Liver (tissue), 9 donors: ENCODE results near the gene IGF2R. TPM values are rescaled to one million over a fixed set of nuclear protein-coding genes. Genes with fewer than 3 reads are reported as not detected.

Experiments
- DNase-seq: peaks from one replicate; pipeline ENCODE4 v3.0.0-alpha.2; 2017; ENCODE audit warnings: low spot score
- H3K27ac ChIP-seq, 2 donors: one replicate each; pipeline ENCODE4 v1.7.0; 2013; ENCODE audit warnings: inconsistent platforms in 2 of 2, low read length in 2 of 2, control low read depth in 1 of 2, low read depth in 1 of 2, mild to moderate bottlenecking in 1 of 2
- H3K27me3 ChIP-seq, 4 donors: one replicate each; pipeline versions ENCODE4 v1.6.1 to v1.7.0; 2013; ENCODE audit warnings: low read length in 3 of 4, inconsistent platforms in 1 of 4, mild to moderate bottlenecking in 1 of 4, moderate library complexity in 1 of 4; ENCODE audit not compliant: control insufficient read depth in 4 of 4, insufficient read depth in 4 of 4
- H3K36me3 ChIP-seq, 4 donors: one replicate each; pipeline versions ENCODE4 v1.6.1 to v1.7.0; 2013; ENCODE audit warnings: low read length in 3 of 4, mild to moderate bottlenecking in 3 of 4, low read depth in 1 of 4, moderate library complexity in 1 of 4; ENCODE audit not compliant: control insufficient read depth in 4 of 4, insufficient read depth in 3 of 4
- H3K4me1 ChIP-seq, 4 donors: one replicate each; pipeline versions ENCODE4 v1.6.1 to v1.7.0; 2013; ENCODE audit warnings: low read length in 3 of 4, mild to moderate bottlenecking in 3 of 4, moderate library complexity in 1 of 4; ENCODE audit not compliant: control insufficient read depth in 4 of 4, insufficient read depth in 4 of 4
- H3K4me3 ChIP-seq, 3 donors: one replicate each; pipeline versions ENCODE4 v1.6.1 to v1.7.0; 2013; ENCODE audit warnings: low read length in 3 of 3, control low read depth in 1 of 3, low read depth in 1 of 3, mild to moderate bottlenecking in 1 of 3
- H3K9ac ChIP-seq, 2 donors: one replicate each; pipeline ENCODE4 v1.7.0; 2013; ENCODE audit warnings: low read length in 2 of 2, mild to moderate bottlenecking in 2 of 2, moderate library complexity in 2 of 2, control low read depth in 1 of 2, low read depth in 1 of 2
- H3K9me3 ChIP-seq, 4 donors: one replicate each; pipeline versions ENCODE4 v1.6.1 to v1.7.0; 2013; ENCODE audit warnings: low read length in 3 of 4; ENCODE audit not compliant: control insufficient read depth in 4 of 4
- ATF3 ChIP-seq: IDR thresholded peaks from 2 replicates; pipeline ENCODE4 v1.6.1; 2016; ENCODE audit warnings: antibody characterized with exemption
- CTCF ChIP-seq: fragments of 150-350 bp; IDR thresholded peaks from 2 replicates; pipeline ENCODE4 v1.5.1; 2017; ENCODE audit warnings: improper control_type of control experiment, low read depth, low read length; ENCODE audit not compliant: missing input control
- EGR1 ChIP-seq, 2 donors: IDR thresholded peaks; 2 replicates each; pipeline ENCODE4 v1.6.1; 2016 to 2018; ENCODE audit warnings: antibody characterized with exemption in 2 of 2, low read depth in 2 of 2
- FOXA2 ChIP-seq: IDR thresholded peaks from 2 replicates; pipeline ENCODE4 v1.6.1; 2016; ENCODE audit warnings: antibody characterized with exemption
- HNF4A ChIP-seq, 2 donors: conservative IDR thresholded peaks; 2 replicates each; pipeline ENCODE4 v1.6.1; 2016; ENCODE audit warnings: antibody characterized with exemption in 2 of 2, mild to moderate bottlenecking in 2 of 2
- HNF4G ChIP-seq: IDR thresholded peaks from 2 replicates; pipeline ENCODE4 v1.6.1; 2016; ENCODE audit warnings: antibody characterized with exemption
- JUND ChIP-seq, 2 donors: IDR thresholded peaks; 2 replicates each; pipeline ENCODE4 v1.6.1; 2016; ENCODE audit warnings: antibody characterized with exemption in 2 of 2
- MAX ChIP-seq: IDR thresholded peaks from 2 replicates; pipeline ENCODE4 v1.6.1; 2016; ENCODE audit warnings: antibody characterized with exemption
- NR2F2 ChIP-seq: IDR thresholded peaks from 2 replicates; pipeline ENCODE4 v1.6.1; 2016; ENCODE audit warnings: antibody characterized with exemption
- RAD21 ChIP-seq, 2 donors: IDR thresholded peaks; 2 replicates each; pipeline ENCODE4 v1.6.1; 2016; ENCODE audit warnings: antibody characterized with exemption in 2 of 2, mild to moderate bottlenecking in 2 of 2
- REST ChIP-seq: IDR thresholded peaks from 2 replicates; pipeline ENCODE4 v1.6.1; 2016; ENCODE audit warnings: antibody characterized with exemption, mild to moderate bottlenecking
- RXRA ChIP-seq, 2 donors: IDR thresholded peaks; 2 replicates each; pipeline ENCODE4 v1.6.1; 2017 to 2018; ENCODE audit warnings: antibody characterized with exemption in 2 of 2, mild to moderate bottlenecking in 1 of 2
- SP1 ChIP-seq: IDR thresholded peaks from 2 replicates; pipeline ENCODE4 v1.6.1; 2018; ENCODE audit warnings: antibody characterized with exemption, mild to moderate bottlenecking
- TAF1 ChIP-seq: conservative IDR thresholded peaks from 2 replicates; pipeline ENCODE4 v1.6.1; 2016; ENCODE audit warnings: antibody characterized with exemption, mild to moderate bottlenecking
- YY1 ChIP-seq: IDR thresholded peaks from 2 replicates; pipeline ENCODE4 v1.6.1; 2016; ENCODE audit warnings: antibody characterized with exemption, mild to moderate bottlenecking
- WGBS: extraction: QIAGEN DNeasy Blood & Tissue Kit; methylation state at CpG from one replicate; pipeline ENCODE4 v1.1.7; 2013; 5-methylcytosine and 5-hydroxymethylcytosine counted together
- polyA plus RNA-seq, 2 donors: library from polyadenylated mRNA; stranded (reverse) in 1 of 2; unstranded in 1 of 2; fragments of 200-250 nt in 1 of 2; fragments of >200 nt in 1 of 2; fragmentation: Nextera tagmentation in 1 of 2; extraction: Ambion mirVana in 1 of 2; gene quantifications; one replicate each; pipeline versions ENCODE4 v1.2.1 to v1.2.3, GENCODE V29; 2013 to 2015
- total RNA-seq, 2 donors: library from RNA; depleted of rRNA; stranded (reverse); fragments of >200 nt; gene quantifications; one replicate each; pipeline ENCODE4 v1.2.3, GENCODE V29; 2014
- donor health status: healthy.
- donor health status: healthy.
- donor health status: healthy.
- donor health status: healthy.
- donor health status: healthy.

IGF2R gene
- total and polyA plus RNA-seq, 4 donors = 16.6 to 84.9 (median 45.7) TPM

DNA sequence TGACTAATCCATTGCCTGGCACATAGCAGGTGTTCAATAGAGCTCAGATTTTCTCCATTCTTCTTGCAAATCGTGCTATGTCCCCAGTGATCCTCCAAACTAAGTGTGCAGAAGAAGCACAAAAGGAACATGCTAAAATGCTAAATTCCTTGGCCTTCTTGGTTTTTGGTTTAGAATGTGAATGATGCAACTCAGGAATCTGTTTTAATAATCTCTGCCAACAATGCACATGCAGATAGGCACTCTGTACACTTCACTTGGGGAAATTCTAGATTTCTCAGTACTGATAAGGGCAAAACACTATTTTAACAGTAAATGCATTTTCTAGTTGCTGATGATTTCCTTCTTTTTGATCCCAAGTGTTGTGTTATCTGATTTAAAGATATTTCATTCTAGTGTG is 188.0 kb downstream of the IGF2R start (continued):
- TF ChIP-seq ATF3 (no peak), MAX (no peak), RXRA (IDR thresholded peaks at IDR 0.05) (no peak), CTCF (no peak)

GRCh38 chr6:160160450-160160849 is 191.6 kb downstream of the IGF2R start:
- Histone ChIP-seq H3K4me1 (peaks cover 0 to 33% (median 12%) of the 10 kb centered on the region in 4 donors), H3K36me3 (peaks cover 0 to 29% (median 24%) of the 10 kb centered on the region in 4 donors), H3K9me3 (no peaks in the 10 kb centered on the region), H3K4me3 (no peak overlapping the region), H3K27me3 (no peaks in the 10 kb centered on the region), H3K9ac (no peak overlapping the region), H3K27ac (peak overlapping the region; percentile 53 to 68)
- WGBS = 50% methylated on average over 6 of the region's 6 CpGs
- DNase-seq = no peak
- TF ChIP-seq SP1 = peak; percentile 27
- TF ChIP-seq EGR1 (IDR thresholded peaks at IDR 0.05; ENCODE audit: low read depth in 2 of 2) = no peak
- TF ChIP-seq REST = no peak
- peak; percentile 17 for TF ChIP-seq YY1
- no peak for TF ChIP-seq HNF4G
- TF ChIP-seq HNF4A (conservative IDR thresholded peaks at IDR 0.05) = peak; percentile 33 to 46
- no peak for TF ChIP-seq NR2F2
- peak; percentile 27 to 50 for TF ChIP-seq RXRA (IDR thresholded peaks at IDR 0.05)
- peak; percentile 11 for TF ChIP-seq FOXA2
- TF ChIP-seq CTCF = peak; percentile 31
- peak; percentile 41 to 56 for TF ChIP-seq RAD21 (IDR thresholded peaks at IDR 0.05)
- TF ChIP-seq JUND (IDR thresholded peaks at IDR 0.05) = no peak
- no peak for TF ChIP-seq TAF1

Other genes starting within 250 kb of the IGF2R start
- 10 to 100 TPM; 34.9 to 43.8 TPM for gene WTAP, start 241.6 kb upstream of the IGF2R start, total RNA-seq
- 10 to 100 TPM; 21.0 to 38.0 TPM for gene WTAP, start 241.6 kb upstream of the IGF2R start, polyA plus RNA-seq
- gene ACAT2, start 207.0 kb upstream of the IGF2R start, total RNA-seq = 10 to 100 TPM; 89.9 to 98.4 TPM
- gene ACAT2, start 207.0 kb upstream of the IGF2R start, polyA plus RNA-seq = 100 to 1,000 TPM in 1 of 2 donors, 10 to 100 TPM in 1; 68.2 to 116 TPM
- gene TCP1, start 179.5 kb upstream of the IGF2R start, total RNA-seq = 100 to 1,000 TPM; 124 to 155 TPM
- gene TCP1, start 179.5 kb upstream of the IGF2R start, polyA plus RNA-seq = 10 to 100 TPM; 59.5 to 64.1 TPM
- 10 to 100 TPM; 32.5 to 47.9 TPM for gene MRPL18, start 178.6 kb upstream of the IGF2R start, total RNA-seq
- 10 to 100 TPM; 36.0 to 61.9 TPM for gene MRPL18, start 178.6 kb upstream of the IGF2R start, polyA plus RNA-seq
- gene PNLDC1, start 168.8 kb upstream of the IGF2R start, total RNA-seq = under 1 TPM in 1 of 2 donors, not detected in 1; 0.08 TPM
- gene PNLDC1, start 168.8 kb upstream of the IGF2R start, polyA plus RNA-seq = 1 to 10 TPM in 1 of 2 donors, under 1 TPM in 1; 0.58 to 3.1 TPM
- gene MAS1, start 78.1 kb upstream of the IGF2R start, total RNA-seq = under 1 TPM in 1 of 2 donors, not detected in 1; under 0.01 TPM
- gene MAS1, start 78.1 kb upstream of the IGF2R start, polyA plus RNA-seq = not detected
- 100 to 1,000 TPM in 1 of 2 donors, under 1 TPM in 1; 0.79 to 407 TPM for gene SLC22A1, start 152.7 kb downstream of the IGF2R start, total RNA-seq
- 1,000 to 10,000 TPM in 1 of 2 donors, 100 to 1,000 TPM in 1; 471 to 1,107 TPM for gene SLC22A1, start 152.7 kb downstream of the IGF2R start, polyA plus RNA-seq